Cardiac fibroblast (primary cell): ENCODE data around the gene PLEKHA6.

Source experiments
- DNase-seq, 2 donors: peaks; one replicate each; pipeline versions ENCODE4 v3.0.0 to v3.0.0-alpha.2; 2010; ENCODE audit warnings: low read depth in 2 of 2
- H3K4me3 ChIP-seq, 2 donors: replicated peaks in 1 of 2; 1 replicate in 1 of 2; 2 replicates in 1 of 2; pipeline ENCODE4 v1.5.1; 2011; ENCODE audit warnings: low read depth in 2 of 2, low read length in 2 of 2, mild to moderate bottlenecking in 2 of 2, moderate library complexity in 1 of 2
- TF ChIP-seq, protein P1 (sequence below): IDR thresholded peaks from one replicate; pipeline ENCODE4 v1.5.1; 2011; ENCODE audit warnings: low read depth, mild to moderate bottlenecking, low read length, inconsistent platforms

The PLEKHA6 gene

DNA sequence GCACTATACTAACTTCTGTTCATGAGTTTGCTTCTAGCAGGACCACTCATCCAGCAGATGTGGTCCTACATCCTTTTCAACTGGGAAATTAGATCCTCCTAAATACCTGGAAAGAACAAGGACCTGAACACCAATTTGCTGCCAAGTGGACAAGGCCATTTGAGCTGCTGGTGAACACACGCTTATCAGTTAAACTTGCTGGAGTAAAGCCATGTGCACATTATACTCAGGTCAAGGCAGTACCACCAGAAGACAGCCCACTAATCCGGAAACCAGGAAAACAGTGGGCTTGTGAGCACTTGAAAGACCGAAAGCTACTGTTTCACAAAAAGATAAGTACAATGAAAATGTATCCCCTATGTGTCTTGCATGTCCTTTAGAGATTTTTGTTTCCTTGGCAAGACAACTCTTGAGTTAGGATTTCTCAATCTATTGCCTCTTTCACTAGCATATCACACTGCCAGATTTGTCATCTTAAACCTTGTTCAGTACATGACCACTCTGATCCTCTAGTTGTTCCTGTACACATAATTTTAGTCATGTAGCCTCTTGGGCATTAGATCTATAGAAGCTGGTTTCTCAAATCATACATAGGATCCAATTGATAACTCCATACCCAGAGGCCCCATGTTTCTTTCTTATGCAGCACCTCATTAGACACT lies 189.1 kb downstream of the PLEKHA6 start:
- no peak overlapping the region for H3K4me3 ChIP-seq
- DNase-seq = peak in 1 of 2 donors; percentile 37
- TF ChIP-seq, protein P1, sequence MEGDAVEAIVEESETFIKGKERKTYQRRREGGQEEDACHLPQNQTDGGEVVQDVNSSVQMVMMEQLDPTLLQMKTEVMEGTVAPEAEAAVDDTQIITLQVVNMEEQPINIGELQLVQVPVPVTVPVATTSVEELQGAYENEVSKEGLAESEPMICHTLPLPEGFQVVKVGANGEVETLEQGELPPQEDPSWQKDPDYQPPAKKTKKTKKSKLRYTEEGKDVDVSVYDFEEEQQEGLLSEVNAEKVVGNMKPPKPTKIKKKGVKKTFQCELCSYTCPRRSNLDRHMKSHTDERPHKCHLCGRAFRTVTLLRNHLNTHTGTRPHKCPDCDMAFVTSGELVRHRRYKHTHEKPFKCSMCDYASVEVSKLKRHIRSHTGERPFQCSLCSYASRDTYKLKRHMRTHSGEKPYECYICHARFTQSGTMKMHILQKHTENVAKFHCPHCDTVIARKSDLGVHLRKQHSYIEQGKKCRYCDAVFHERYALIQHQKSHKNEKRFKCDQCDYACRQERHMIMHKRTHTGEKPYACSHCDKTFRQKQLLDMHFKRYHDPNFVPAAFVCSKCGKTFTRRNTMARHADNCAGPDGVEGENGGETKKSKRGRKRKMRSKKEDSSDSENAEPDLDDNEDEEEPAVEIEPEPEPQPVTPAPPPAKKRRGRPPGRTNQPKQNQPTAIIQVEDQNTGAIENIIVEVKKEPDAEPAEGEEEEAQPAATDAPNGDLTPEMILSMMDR = no peak

DNA sequence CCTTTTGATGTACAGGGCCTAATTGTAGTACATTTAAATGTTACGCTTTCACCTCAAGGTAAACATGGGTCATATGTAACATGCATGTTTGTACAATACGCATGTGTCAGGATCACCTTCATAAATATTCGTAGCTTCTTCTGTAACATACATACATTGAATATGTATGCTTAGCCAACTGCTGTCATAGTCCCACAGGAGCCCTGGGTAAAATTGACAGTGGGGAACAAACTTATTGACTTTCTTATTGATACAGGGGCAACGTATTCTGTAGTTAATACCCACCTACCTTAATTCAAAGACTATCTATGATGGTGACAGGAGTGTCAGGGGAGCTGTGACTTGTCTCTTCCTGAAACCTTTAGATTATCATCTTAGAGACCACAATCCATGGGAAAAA lies 189.9 kb downstream of the PLEKHA6 start:
- DNase-seq = no peak
- no peak overlapping the region for H3K4me3 ChIP-seq
- TF ChIP-seq, protein P1 = no peak
